Endothelial cell of umbilical vein (primary cell): Measurements from ENCODE around the gene DEPDC1B. TPM values are rescaled to one million over a fixed set of nuclear protein-coding genes. Genes with fewer than 3 reads are reported as not detected.
"Not testable (repeated sequence)": the region's sequence is repeated elsewhere in the genome, so short reads cannot be mapped to it uniquely, and the experiment has no call there.

Source experiments
- BruUV-seq: library from RNA; stranded (reverse); fragments of 400-500 nt; replicated peaks from 2 replicates; lab custom pipeline; 2021; lab: Mats Ljungman, UMichigan
- CTCF ChIA-PET: fragments of 300-600, 350-600 bp; sonication (Branson Sonifier 250); formaldehyde crosslinking; loops from one replicate; lab custom pipeline; 2021; ENCODE audit warnings: antibody characterized with exemption, inconsistent platforms; lab: Charles Lee
- POLR2A ChIA-PET: fragments of 300-600, 350-600 bp; sonication (Branson Sonifier 250); formaldehyde crosslinking; loops from one replicate; lab custom pipeline; 2021; ENCODE audit warnings: antibody characterized with exemption, inconsistent platforms; lab: Charles Lee
- DNase-seq: peaks from one replicate; pipeline ENCODE4 v3.0.0-alpha.2; 2011; ENCODE audit warnings: low read depth, low spot score
- FAIRE-seq: peaks from 2 replicates; lab custom pipeline; 2011; peaks lifted over from hg19 to GRCh38; lab: Jason Lieb, UNC
- H2AFZ ChIP-seq: 2 replicates; pipeline ENCODE4 v1.6.0; 2012; ENCODE audit warnings: low read depth, low read length, control low read depth, inconsistent platforms
- H3K27ac ChIP-seq: 2 replicates; pipeline ENCODE4 v1.5.1; 2011; ENCODE audit warnings: low read depth, mild to moderate bottlenecking, control low read depth, low read length, moderate library complexity; ENCODE audit not compliant: insufficient read depth
- H3K27me3 ChIP-seq, 2 experiments: 2 replicates each; pipeline versions ENCODE4 v1.6.0 to v1.6.1; 2011; ENCODE audit warnings: low read length in 2 of 2, mixed read lengths in 1 of 2; ENCODE audit not compliant: control insufficient read depth in 2 of 2, insufficient read depth in 2 of 2
- H3K36me3 ChIP-seq, 2 experiments: 2 replicates in 1 of 2; 3 replicates in 1 of 2; pipeline ENCODE4 v1.5.1; 2011; ENCODE audit warnings: low read length in 2 of 2, mild to moderate bottlenecking in 1 of 2, moderate library complexity in 1 of 2; ENCODE audit not compliant: control insufficient read depth in 2 of 2, insufficient read depth in 2 of 2; ENCODE audit errors: extremely low read depth in 1 of 2
- H3K4me1 ChIP-seq: 3 replicates; pipeline ENCODE4 v1.5.1; 2011; ENCODE audit warnings: mild to moderate bottlenecking, low read length; ENCODE audit not compliant: control insufficient read depth, insufficient read depth; ENCODE audit errors: extremely low read depth
- H3K4me2 ChIP-seq: 2 replicates; pipeline ENCODE4 v1.6.1; 2011; ENCODE audit warnings: low read length, control low read depth, mixed read lengths; ENCODE audit not compliant: insufficient read depth
- H3K4me3 ChIP-seq, 3 experiments: fragments of 200-600 bp in 1 of 3; sonication (generic), shearing (Covaris generic) in 1 of 3; replicated peaks in 1 of 3; 2 replicates each; pipeline ENCODE4 v1.5.1; 2011 to 2016; ENCODE audit warnings: control low read depth in 3 of 3, low read length in 3 of 3, mild to moderate bottlenecking in 2 of 3, inconsistent platforms in 1 of 3, low read depth in 1 of 3, moderate library complexity in 1 of 3; ENCODE audit not compliant: insufficient read depth in 1 of 3
- H3K79me2 ChIP-seq: 2 replicates; pipeline ENCODE4 v1.6.0; 2012; ENCODE audit warnings: low read length, inconsistent platforms; ENCODE audit not compliant: control insufficient read depth, insufficient read depth
- H3K9ac ChIP-seq: replicated peaks from 2 replicates; pipeline ENCODE3; 2011; ENCODE audit warnings: low read length, control low read depth; ENCODE audit not compliant: insufficient read depth; ENCODE audit errors: extremely low read depth
- H3K9me1 ChIP-seq: replicated peaks from 3 replicates; pipeline ENCODE4 v1.6.0; 2011; ENCODE audit warnings: mild to moderate bottlenecking, low read length; ENCODE audit not compliant: control insufficient read depth, insufficient read depth; ENCODE audit errors: extremely low read depth
- H3K9me3 ChIP-seq: replicated peaks from 2 replicates; pipeline ENCODE4 v1.5.1; 2012; ENCODE audit warnings: low read length, inconsistent platforms; ENCODE audit not compliant: control insufficient read depth, insufficient read depth
- H4K20me1 ChIP-seq: replicated peaks from 2 replicates; pipeline ENCODE3; 2011; ENCODE audit warnings: mild to moderate bottlenecking, low read length; ENCODE audit not compliant: control insufficient read depth, insufficient read depth; ENCODE audit errors: extremely low read depth
- CTCF ChIP-seq, 2 donors: IDR thresholded peaks; 1 replicate in 1 of 2; 2 replicates in 1 of 2; pipeline ENCODE4 v1.5.1; 2011; ENCODE audit warnings: low read length in 2 of 2, mild to moderate bottlenecking in 2 of 2, moderate library complexity in 2 of 2, control low read depth in 1 of 2, inconsistent platforms in 1 of 2, low read depth in 1 of 2; ENCODE audit not compliant: insufficient read depth in 1 of 2; ENCODE audit errors: extremely low read depth in 1 of 2
- EZH2 ChIP-seq: IDR thresholded peaks from 2 replicates; pipeline ENCODE4 v1.6.1; 2012; ENCODE audit warnings: borderline replicate concordance, low read depth, mild to moderate bottlenecking, moderate library complexity, low read length, inconsistent platforms; ENCODE audit not compliant: severe bottlenecking
- FOS ChIP-seq: IDR thresholded peaks from 2 replicates; pipeline ENCODE4 v1.6.1; 2011; ENCODE audit warnings: mild to moderate bottlenecking, low read length, moderate library complexity, borderline replicate concordance; ENCODE audit not compliant: insufficient read depth
- GATA2 ChIP-seq: IDR thresholded peaks from 2 replicates; pipeline ENCODE4 v1.7.0; 2011; ENCODE audit warnings: low read depth, mild to moderate bottlenecking, moderate library complexity, mixed read lengths, low read length; ENCODE audit not compliant: insufficient read length, insufficient read depth
- JUN ChIP-seq: IDR thresholded peaks from 2 replicates; pipeline ENCODE4 v1.6.1; 2011; ENCODE audit warnings: borderline replicate concordance, low read depth; ENCODE audit not compliant: insufficient read length, insufficient read depth
- MAX ChIP-seq: IDR thresholded peaks from 2 replicates; pipeline ENCODE4 v1.6.1; 2011; ENCODE audit not compliant: insufficient read depth, insufficient read length
- MYC ChIP-seq: IDR thresholded peaks from one replicate; pipeline ENCODE4 v1.6.1; 2011; ENCODE audit warnings: mild to moderate bottlenecking, low read depth, low read length
- POLR2A ChIP-seq: IDR thresholded peaks from 2 replicates; pipeline ENCODE4 v1.6.1; 2012; ENCODE audit warnings: low read depth, mild to moderate bottlenecking, control low read depth, low read length
- POLR2AphosphoS5 ChIP-seq: IDR thresholded peaks from 2 replicates; pipeline ENCODE4 v1.6.1; 2012; ENCODE audit warnings: low read depth, mild to moderate bottlenecking, control low read depth, low read length, moderate library complexity; ENCODE audit not compliant: insufficient read depth
- dilution Hi-C: fragments of 300-500 bp; cut with MboI; formaldehyde crosslinking; loops from one replicate; pipeline ENCODE4 v1.15.0; 2019; ENCODE audit warnings: low sequenced_read_pairs; ENCODE audit not compliant: extremely low pct_ligation_motif_present
- intact Hi-C: fragments of 100-400 bp; cut with micrococcal nuclease; formaldehyde crosslinking; loops from one replicate; pipeline ENCODE4 v1.10.0; 2022
- polyA plus RNA-seq, 4 experiments: library from polyadenylated mRNA; depleted of rRNA in 3 of 4; stranded (reverse) in 3 of 4; unstranded in 1 of 4; fragments of >200 nt; gene quantifications; 2 replicates each; pipeline versions ENCODE4 v1.2.1 to v1.2.3, GENCODE V29; 2011 to 2012; ENCODE audit warnings: missing spikeins in 1 of 4
- total RNA-seq: library from RNA; stranded (reverse); gene quantifications from 2 replicates; pipeline ENCODE4 v1.2.3, GENCODE V29; 2021

The DEPDC1B gene
- total and polyA plus RNA-seq, 2 donors (not counting 3 experiments of a cell fraction or from before 2014, with no cell fraction given): 6.7 to 18.7 TPM

GRCh38 chr5:60630179-60630578, 69.8 kb downstream of the DEPDC1B start:
- no peak overlapping the region for H3K27ac ChIP-seq
- intact Hi-C loops: no loop called here
- dilution Hi-C loops: no loop called here

GRCh38 chr5:60624875-60625274, 75.1 kb downstream of the DEPDC1B start:
- POLR2A ChIA-PET, H3K36me3 ChIP-seq, H3K4me1 ChIP-seq, CTCF ChIA-PET, H3K4me3 ChIP-seq, H2AFZ ChIP-seq, DNase-seq, dilution Hi-C loops, H3K9me3 ChIP-seq, H3K4me2 ChIP-seq, H3K79me2 ChIP-seq, H3K27ac ChIP-seq, BruUV-seq, H4K20me1 ChIP-seq, intact Hi-C loops, H3K9me1 ChIP-seq, H3K27me3 ChIP-seq, H3K9ac ChIP-seq, FAIRE-seq: not testable (repeated sequence)

More at GRCh38 chr5:60630179-60630578, 69.8 kb downstream of the DEPDC1B start:
- POLR2A ChIA-PET: no interaction called here
- Histone ChIP-seq H2AFZ (no peak overlapping the region), H3K4me2 (no peak overlapping the region), H3K4me1 (no peaks in the 10 kb centered on the region), H3K79me2 (no peaks in the 10 kb centered on the region), H3K4me3 (no peak overlapping the region), H3K9ac (no peak overlapping the region), H3K9me3 (no peaks in the 10 kb centered on the region), H4K20me1 (no peaks in the 10 kb centered on the region), H3K36me3 (no peaks in the 10 kb centered on the region), H3K9me1 (no peaks in the 10 kb centered on the region), H3K27me3 (no peaks in the 10 kb centered on the region)
- TF ChIP-seq GATA2: no peak
- no peak for TF ChIP-seq CTCF (IDR thresholded peaks at IDR 0.05; ENCODE audit: extremely low read depth in 1 of 2, insufficient read depth in 1 of 2, low read depth in 1 of 2, low read length in 2 of 2)
- TF ChIP-seq FOS: no peak
- TF ChIP-seq MAX: no peak
- TF ChIP-seq JUN: no peak
- no peak for TF ChIP-seq POLR2A
- TF ChIP-seq MYC: no peak
- no peak for TF ChIP-seq EZH2
- TF ChIP-seq POLR2AphosphoS5: no peak
- no peak for DNase-seq
- BruUV-seq: no TSS peak
- CTCF ChIA-PET: interaction anchor here (1.4 kb wide), 2 partner anchors 19 to 816 kb away, joined by 3 read pairs; no protein-coding TSS in a partner anchor
- FAIRE-seq: no peak

GRCh38 chr5:60620752-60621151, 79.2 kb downstream of the DEPDC1B start:
- H3K27me3 ChIP-seq, H3K36me3 ChIP-seq, H3K9ac ChIP-seq, H3K79me2 ChIP-seq, intact Hi-C loops, H4K20me1 ChIP-seq, H2AFZ ChIP-seq, dilution Hi-C loops, H3K9me3 ChIP-seq, BruUV-seq, POLR2A ChIA-PET, H3K27ac ChIP-seq, H3K4me2 ChIP-seq, H3K9me1 ChIP-seq, DNase-seq, FAIRE-seq, CTCF ChIA-PET, H3K4me1 ChIP-seq, H3K4me3 ChIP-seq: not testable (repeated sequence)
